ENCODE data around the gene CTR9.

CTR9 gene

GRCh38 chr11:10750838-10751580 is at the start of gene CTR9:
TSS of gene CTR9 (plus strand) at chr11:10751246. CDS start at chr11:10751413, 167 bp downstream.
- peak; percentile 92 to 96 (median 93) for DNase-seq

DNA sequence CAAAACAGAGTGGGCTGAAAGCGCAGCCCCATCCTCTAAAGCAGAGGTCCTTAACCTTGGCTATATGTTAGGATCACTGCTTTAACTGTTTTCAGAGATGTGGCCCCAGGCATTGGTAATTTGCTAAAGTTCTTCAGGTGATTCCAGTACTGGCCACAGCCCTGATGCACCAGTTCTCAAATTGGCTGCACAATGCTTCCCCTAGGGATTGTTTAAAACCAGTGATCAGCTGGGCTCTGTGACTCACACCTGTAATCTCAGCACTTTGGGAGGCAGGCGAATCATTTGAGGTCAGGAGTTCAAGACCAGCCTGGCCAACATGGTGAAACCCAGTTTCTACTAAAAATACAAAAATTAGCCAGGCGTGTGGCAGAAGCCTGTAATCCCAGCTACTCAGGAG is 49.1 kb upstream of the CTR9 start:
- peak in 1 of 3 donors; percentile 24 for DNase-seq

DNA sequence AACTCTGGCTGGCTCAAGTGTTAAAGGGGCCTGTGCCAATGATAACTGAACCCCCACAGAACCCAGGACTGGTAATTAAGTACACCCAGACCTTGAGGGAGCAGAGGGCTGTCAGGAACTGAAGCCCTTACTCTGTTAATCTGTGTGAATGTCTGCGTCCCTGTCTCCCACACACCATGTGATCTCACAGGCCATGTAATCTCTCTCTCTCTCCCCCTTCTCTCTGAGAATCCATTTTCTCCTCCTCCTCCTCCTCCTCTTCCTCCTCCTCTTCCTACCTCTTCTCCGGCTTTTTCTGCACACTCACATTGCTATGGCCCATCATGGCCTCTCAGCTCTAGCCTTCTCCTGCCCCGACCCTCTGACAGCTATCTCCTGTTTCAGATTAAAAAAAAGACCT is 42.9 kb upstream of the CTR9 start:
- no peak for DNase-seq

GRCh38 chr11:10709299-10710086 is 41.6 kb upstream of the CTR9 start:
- DNase-seq = no peak

DNA sequence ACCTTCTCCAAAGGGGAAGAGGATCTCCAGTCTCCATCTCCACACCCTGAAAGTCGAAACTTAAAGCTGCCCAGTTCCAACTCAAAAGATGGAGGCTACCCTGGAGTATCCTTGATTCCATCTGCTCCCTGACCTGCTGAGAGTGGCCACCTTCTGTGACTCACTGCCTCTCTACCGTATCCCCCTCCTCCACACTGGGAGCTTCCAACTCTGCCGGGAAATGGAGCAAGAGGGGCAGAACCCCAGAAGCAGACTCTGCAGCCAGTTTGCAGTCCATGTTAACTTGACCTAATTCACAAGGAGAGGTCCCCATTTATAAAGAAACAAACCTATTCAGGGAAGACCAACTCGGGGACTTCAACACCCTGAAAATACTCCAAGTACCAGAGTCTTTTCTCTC is 35.5 kb upstream of the CTR9 start:
- no peak for DNase-seq

DNA sequence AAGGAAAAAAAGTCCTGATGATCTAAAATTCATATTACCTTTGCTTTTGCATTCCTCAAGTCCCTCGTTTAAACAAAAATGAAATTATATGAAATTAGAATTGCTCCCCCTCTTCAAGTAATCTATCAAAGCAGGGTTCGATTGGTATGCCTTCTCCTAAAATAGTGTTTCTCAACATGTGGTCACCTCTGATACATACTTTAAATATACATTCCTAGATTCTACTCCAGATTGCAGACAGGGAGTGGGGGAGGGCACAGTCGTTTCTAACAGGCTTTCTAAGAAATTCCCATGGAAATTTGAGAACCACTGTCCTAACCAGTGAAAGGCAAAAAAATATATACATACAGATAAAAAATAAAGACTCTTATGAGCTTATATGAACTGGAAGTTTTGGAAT is 34.9 kb upstream of the CTR9 start:
- no peak for DNase-seq

DNA sequence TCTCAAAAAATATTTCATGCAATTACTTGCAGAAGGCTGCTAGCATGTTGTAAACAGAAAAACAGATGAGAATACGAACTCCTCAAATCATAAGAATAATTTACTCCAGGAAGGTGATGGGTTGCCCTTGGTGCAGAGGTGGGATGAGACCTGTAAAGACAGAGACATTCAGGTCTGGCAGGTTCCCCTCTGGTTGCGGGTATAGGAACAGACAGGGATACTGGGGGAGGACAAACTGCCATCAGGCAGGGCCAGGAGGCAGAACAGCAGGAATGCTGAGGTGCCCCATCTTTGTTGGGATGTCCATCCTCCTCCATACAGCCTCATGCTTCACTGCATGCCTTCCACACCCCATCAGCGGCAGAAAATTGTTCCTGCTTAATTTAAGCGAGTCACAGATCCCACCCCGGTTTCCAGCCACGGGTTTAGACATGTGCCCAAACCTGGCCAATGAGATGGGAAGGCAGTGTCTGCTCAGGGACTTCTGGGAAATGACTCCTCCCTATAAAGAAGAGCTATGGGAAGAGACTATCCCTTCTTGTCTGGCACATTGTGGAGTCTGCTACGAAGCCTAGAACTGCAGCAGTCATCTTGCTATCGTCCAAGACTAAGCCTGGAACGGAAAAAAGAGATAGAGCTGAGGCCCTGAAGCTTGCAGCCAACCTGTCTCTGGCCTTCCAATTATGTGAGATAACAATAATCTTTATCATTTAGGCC is 34.3 kb upstream of the CTR9 start:
- no peak for DNase-seq

DNA sequence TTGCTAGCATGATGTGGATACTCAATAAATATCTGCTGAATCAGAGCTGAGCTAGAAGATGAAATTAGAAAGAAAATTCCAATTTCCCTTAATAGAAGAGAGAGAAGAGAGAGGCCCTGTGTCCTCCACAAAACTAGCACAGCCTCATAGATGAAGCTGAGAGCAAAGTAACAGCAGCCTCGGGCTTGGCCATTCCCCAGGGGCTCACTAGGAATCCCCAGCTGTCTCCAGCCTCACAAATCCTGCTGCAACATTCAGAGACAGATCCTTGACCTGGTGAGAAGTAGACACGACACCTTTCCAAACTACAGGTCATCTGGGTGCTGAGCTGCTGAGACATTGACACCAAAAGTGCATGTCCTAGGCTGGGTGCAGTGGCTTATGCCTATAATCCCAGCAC is 31.4 kb upstream of the CTR9 start:
- DNase-seq = no peak

GRCh38 chr11:10720881-10721376 is 30.1 kb upstream of the CTR9 start:
- DNase-seq = no peak

- no peak for DNase-seq
Observed at GRCh38 chr11:10722307-10722706, 28.7 kb upstream of the CTR9 start.

DNA sequence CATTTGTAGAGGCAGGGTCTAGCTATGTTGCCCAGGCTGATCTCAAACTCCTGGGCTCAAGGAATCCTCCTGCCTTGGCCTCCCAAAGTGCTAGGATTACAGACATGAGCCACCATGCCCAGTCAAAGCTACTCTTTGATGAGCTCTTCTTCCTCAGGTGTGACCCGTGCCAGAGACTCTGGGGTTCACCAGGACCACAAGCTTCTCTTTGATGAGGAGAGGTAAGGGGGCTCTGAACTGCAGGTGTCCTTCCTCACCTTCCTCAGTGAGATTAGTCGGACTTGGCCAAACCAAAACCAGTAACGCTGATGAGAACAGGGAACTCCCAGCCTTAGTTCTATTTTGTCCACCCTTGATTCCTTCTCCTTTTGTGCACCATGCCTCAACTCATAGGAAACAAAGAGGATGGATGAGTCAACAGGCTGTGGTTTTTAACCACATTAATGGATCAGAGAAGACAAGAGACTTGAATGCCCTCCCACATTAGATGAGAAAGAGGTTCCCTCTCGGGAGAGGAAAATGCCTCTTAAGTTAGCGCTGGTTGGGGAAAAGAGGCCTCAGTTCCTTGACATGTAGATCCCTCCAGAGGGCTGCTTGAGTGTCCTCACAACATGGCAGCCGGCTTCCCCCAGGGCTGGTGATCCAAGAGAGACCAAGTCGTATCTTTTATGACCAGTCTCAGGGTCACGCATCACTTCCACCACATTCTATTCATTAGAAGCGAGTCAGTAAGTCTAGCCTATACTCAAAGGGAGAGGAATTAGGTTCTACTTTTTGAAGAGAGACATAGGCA is 25.7 kb upstream of the CTR9 start:
- peak; percentile 87 to 97 (median 95) for DNase-seq

GRCh38 chr11:10725907-10726253 is 25.2 kb upstream of the CTR9 start:
- DNase-seq = no peak

DNA sequence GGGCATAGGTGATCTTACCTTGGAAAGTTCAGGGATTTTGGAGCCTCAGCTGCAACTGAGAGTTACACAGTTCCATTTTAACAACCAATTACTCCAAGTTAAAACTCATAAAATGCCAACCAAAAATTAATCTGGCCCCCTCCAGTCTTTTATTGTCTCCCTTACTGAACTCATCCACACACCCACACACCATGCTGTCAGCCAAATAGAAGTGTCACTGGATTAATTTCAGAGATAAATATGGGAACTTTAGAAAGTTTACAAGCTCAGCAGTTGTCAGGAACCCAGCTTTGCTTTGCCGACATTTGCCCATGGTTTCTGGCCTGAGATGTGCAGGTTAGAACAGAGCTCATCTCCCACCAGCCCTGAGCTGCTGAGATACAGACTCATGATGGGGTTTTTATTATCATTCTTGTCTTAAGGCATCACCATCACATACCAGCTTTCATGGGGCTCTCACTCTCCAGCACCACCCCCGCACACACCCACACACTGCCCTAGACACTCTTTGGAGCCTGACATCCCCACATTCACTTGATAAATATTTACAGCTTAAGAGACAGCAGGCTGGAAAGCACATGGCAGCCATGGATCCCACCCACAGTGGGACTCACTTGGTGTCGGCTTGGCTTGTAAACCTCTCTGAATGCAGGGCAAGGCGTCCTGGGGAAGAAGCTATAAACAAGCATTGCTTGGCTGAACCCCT is 23.7 kb upstream of the CTR9 start:
- peak; percentile 53 to 71 (median 59) for DNase-seq

DNA sequence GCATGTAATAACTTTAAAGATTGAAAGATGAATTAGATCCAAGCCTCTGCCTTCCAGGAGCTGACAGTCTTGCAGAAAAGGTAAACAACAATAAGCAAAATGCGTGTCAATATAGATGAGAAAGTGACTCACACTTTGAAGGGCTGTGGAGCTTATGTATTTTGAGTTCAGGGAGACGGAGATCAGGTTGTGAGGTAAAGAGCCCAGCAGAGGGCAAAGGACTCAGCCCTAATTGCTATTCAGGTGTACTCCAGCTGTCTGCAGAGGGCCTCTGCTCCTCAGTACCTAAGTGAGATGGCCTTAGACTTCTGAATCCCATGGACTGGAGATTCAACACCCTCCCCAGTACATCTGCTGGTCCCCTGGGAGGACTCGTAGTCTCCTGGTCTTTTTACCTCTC is 22.9 kb upstream of the CTR9 start:
- no peak for DNase-seq

DNA sequence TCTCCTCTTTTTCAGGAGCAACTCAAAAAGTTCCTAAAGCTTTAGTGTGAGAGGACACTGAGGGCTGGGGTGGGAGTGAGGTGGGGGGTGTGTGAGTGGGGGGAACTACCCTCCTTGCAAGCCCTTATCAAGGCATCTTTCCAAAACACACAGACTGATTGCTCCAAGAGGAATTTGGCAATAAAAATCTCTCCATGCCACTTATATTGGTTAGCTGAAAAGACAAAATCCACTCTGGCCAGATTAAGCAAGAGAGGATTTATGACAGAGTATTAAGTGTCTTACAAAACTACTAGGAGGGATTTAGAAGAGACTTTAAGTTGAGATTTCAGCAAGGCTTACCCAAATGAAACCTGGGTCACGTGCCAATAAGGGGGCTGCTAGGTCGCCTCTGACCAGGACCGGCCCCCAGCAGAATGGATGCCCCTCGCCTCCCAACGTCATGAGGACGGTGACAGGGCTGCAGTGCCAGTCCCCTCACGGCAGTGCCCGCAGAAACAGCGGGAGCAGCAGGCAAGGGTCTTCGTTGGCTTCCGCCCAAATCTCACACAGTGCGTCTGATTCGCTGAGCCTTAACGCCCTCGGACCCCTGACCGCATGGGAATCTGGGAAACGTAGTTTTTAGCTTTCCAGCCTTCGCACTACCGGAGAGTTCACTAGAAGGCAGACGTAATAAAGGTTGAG is 22.1 kb upstream of the CTR9 start:
- DNase-seq = peak in 1 of 3 donors; percentile 22

DNA sequence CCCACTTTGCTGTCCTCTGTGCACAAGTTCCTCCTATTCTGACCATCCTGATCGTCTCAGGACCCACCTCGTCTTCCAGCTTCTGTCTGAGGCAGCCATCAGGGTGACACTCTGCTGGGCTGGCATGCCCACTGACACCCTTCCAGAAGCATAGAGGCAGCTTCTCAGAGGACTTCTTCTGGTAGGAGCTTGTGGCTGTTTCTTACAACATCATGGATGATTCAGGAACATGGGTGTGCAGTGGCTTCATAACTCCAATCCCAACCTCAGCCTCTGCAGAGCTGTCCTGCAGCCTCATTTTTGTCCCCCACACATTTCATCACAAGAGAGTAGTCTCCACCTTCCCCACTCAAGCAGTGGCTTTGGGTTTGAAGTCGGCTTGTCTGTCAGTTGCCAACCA is 20.9 kb upstream of the CTR9 start:
- DNase-seq = peak; percentile 80 to 90 (median 88)

DNA sequence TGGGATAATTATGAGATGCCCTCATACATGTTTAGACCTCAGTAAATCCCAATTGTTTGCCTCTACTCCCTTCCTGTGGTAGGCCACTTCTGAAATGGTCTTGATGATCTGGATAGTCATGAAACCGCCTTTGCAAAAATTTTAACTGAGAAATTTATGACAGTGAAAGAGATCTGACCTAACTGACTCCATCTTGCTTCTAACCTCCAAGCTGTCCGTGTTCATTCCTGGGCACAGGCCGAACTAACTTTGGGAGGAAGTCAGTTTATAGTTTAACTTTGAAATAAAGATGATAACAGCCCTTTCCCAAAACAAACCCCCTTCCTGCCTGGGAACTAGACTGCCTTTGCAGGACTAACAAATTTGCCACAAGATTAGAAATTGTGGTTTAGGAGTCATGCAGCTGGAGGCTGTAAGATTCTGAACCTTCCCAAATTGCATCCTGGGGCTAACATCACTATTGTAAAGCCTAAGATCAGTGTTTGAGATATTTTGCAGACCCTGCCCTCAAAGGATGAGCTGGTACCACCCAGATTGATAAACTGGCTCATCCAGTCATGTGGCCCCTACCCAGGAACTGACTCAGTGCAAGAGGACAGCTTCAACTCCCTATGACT is 19.9 kb upstream of the CTR9 start:
- no peak for DNase-seq

GRCh38 chr11:10735481-10736475 is 15.3 kb upstream of the CTR9 start:
- peak; percentile 94 to 98 (median 98) for DNase-seq

DNA sequence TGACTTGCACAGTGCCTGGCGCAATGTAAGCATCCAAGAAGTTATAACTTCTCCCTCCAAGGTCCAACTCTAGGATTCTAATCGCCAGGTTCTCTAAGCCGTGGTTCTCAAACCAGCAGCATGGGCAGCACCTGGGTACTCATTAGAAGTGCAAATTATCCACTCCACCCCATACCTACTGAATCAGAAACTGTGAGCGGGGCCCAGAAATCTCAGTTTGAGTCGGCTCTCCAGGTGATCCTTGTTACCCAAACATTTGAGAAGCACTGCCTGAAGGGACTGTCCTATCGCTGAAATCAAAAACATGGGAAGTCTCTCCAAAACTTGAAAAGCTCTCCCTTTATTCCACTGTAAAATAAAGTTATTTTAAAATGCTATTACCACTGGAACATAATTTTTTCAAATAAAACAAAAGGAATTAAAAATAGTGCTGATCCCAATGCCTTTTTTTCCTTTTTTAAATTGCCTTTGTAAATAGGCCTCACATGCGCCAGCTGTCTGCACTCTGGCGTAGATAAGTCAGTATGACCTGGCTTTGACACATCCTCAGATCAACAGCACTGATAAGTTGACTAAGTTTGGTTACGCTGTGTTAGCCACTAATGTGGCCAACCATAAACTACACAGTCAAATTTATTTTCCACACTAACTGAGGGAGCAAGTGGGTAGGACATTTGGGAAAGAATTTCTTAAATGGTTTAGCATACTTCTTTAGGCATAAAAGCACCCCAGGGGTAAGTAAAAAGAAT is 8.4 kb upstream of the CTR9 start:
- DNase-seq = no peak

Measured in suppressor macrophage treated with lipopolysaccharide for 1 hour (primary cell).